ENCODE measurements around the gene KIF6. TPM values are rescaled to one million over a fixed set of nuclear protein-coding genes. Genes with fewer than 3 reads are reported as not detected.

Gene KIF6
- total RNA-seq, 1 donor from 2014 or later = 2.7 TPM

DNA sequence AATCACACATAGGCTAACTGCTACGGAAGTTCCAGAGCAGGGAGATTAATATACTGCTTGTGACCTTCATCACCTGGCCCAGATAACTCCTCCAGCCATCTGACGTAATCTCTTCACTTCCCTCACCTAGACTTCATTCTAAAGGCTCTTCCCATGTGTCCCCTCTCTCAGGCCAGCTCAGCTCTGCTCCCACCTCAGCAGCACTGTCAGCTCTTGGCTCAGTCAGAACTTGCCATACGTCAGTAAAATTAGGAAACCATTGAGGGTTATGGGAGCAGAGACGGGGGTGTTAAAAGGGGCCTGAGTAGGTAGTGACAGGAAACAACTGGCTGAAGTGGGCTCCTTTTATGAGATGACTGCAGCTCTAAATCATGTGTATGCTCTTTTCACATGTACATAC lies 101.5 kb downstream of the KIF6 start:
- Histone ChIP-seq H3K9ac (no peak overlapping the region), H4K20me1 (ENCODE audit: low read depth) (no peaks in the 10 kb centered on the region), H3F3A (ENCODE audit: low read depth) (no peaks in the 10 kb centered on the region), H3K4me2 (no peak overlapping the region), H3K4me1 (peaks cover 3% of the 10 kb centered on the region), H3K9me3 (ENCODE audit: low read depth) (no peaks in the 10 kb centered on the region), H3K27ac (no peak overlapping the region), H3K79me2 (ENCODE audit: low read depth) (no peaks in the 10 kb centered on the region), H3K27me3 (no peaks in the 10 kb centered on the region), H3K4me3 (no peak overlapping the region), H2AFZ (replicated peaks) (no peak overlapping the region), H3K36me3 (no peaks in the 10 kb centered on the region)
- no peak for DNase-seq (ENCODE audit: low spot score)
- Mint-ChIP-seq H3K27ac (no peak overlapping the region), H3K4me1 (no peaks in the 10 kb centered on the region), H3K27me3 (ENCODE audit: insufficient read depth, low read depth) (peaks cover 2% of the 10 kb centered on the region), H3K36me3 (no peaks in the 10 kb centered on the region), H3K4me3 (no peak overlapping the region), H3K9me3 (no peaks in the 10 kb centered on the region)
- TF ChIP-seq EZH2phosphoT487 (IDR thresholded peaks at IDR 0.05) (no peak), EZH2 (IDR thresholded peaks at IDR 0.05) (no peak), CTCF (IDR thresholded peaks at IDR 0.05) (no peak)

DNA sequence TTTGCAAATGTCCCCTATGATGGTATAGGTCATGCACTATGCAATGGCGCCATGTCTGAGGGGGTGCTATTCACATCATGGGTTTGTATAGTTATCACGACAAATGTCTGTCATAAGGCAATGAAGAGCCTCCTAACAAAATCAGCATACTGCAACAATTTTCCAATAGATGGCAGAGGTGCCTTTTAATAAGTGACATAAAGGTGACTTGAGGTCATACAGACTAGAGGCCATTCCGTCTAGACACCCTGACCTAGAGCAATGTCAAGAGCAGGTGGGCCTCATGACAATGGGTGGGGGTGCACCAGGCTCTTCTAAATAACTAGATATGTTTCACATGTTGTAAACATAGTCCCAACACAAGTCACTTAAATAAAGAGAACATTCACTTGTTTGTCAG lies 107.7 kb downstream of the KIF6 start:
- H3K27me3 Mint-ChIP-seq (ENCODE audit: insufficient read depth, low read depth) = no peaks in the 10 kb centered on the region
- Histone ChIP-seq H3K4me3 (peak overlapping the region; percentile 12), H4K20me1 (ENCODE audit: low read depth) (no peaks in the 10 kb centered on the region), H2AFZ (replicated peaks) (no peak overlapping the region), H3K4me1 (peaks cover 31% of the 10 kb centered on the region), H3F3A (ENCODE audit: low read depth) (peaks cover 12% of the 10 kb centered on the region), H3K9ac (no peak overlapping the region), H3K27me3 (no peaks in the 10 kb centered on the region), H3K36me3 (no peaks in the 10 kb centered on the region), H3K9me3 (ENCODE audit: low read depth) (no peaks in the 10 kb centered on the region), H3K4me2 (peak overlapping the region; percentile 77), H3K79me2 (ENCODE audit: low read depth) (no peaks in the 10 kb centered on the region), H3K27ac (peak overlapping the region; percentile 74)
- no peaks in the 10 kb centered on the region for H3K36me3 Mint-ChIP-seq
- H3K4me3 Mint-ChIP-seq = no peak overlapping the region
- H3K4me1 Mint-ChIP-seq = no peaks in the 10 kb centered on the region
- no peak overlapping the region for H3K27ac Mint-ChIP-seq
- DNase-seq (ENCODE audit: low spot score) = no peak
- no peak for TF ChIP-seq CTCF (IDR thresholded peaks at IDR 0.05)
- no peak for TF ChIP-seq EZH2phosphoT487 (IDR thresholded peaks at IDR 0.05)
- no peak for TF ChIP-seq EZH2 (IDR thresholded peaks at IDR 0.05)
- no peaks in the 10 kb centered on the region for H3K9me3 Mint-ChIP-seq

- Histone ChIP-seq H3K9me3 (ENCODE audit: low read depth) (no peaks in the 10 kb centered on the region), H3K27me3 (no peaks in the 10 kb centered on the region), H2AFZ (replicated peaks) (no peak overlapping the region), H4K20me1 (ENCODE audit: low read depth) (no peaks in the 10 kb centered on the region), H3K36me3 (no peaks in the 10 kb centered on the region), H3K79me2 (ENCODE audit: low read depth) (no peaks in the 10 kb centered on the region), H3K27ac (peak overlapping the region; percentile 74), H3K4me2 (peak overlapping the region; percentile 77), H3K4me3 (peak overlapping the region; percentile 12), H3F3A (ENCODE audit: low read depth) (peaks cover 12% of the 10 kb centered on the region), H3K9ac (no peak overlapping the region), H3K4me1 (peaks cover 31% of the 10 kb centered on the region)
- Mint-ChIP-seq H3K9me3 (no peaks in the 10 kb centered on the region), H3K4me1 (no peaks in the 10 kb centered on the region), H3K27ac (no peak overlapping the region), H3K4me3 (no peak overlapping the region), H3K36me3 (no peaks in the 10 kb centered on the region), H3K27me3 (ENCODE audit: insufficient read depth, low read depth) (no peaks in the 10 kb centered on the region)
- no peak for TF ChIP-seq CTCF (IDR thresholded peaks at IDR 0.05)
- TF ChIP-seq EZH2 (IDR thresholded peaks at IDR 0.05) = no peak
- no peak for TF ChIP-seq EZH2phosphoT487 (IDR thresholded peaks at IDR 0.05)
- DNase-seq (ENCODE audit: low spot score) = peak; percentile 57
Measured at GRCh38 chr6:39617026-39617425, 108.2 kb downstream of the KIF6 start.

Data from neural progenitor cell (in vitro differentiated cells).